Measurements from ENCODE around the gene DAZAP2.
"Not testable (repeated sequence)": the region's sequence is repeated elsewhere in the genome, so short reads cannot be mapped to it uniquely, and the experiment has no call there.

DAZAP2 gene

GRCh38 chr12:51225234-51225633, 13.4 kb upstream of the DAZAP2 start:
- H3K23ac ChIP-seq (ENCODE audit: low read depth, low read length, poor library complexity), result no peak overlapping the region
- H3K27me3 ChIP-seq (ENCODE audit: control insufficient read depth in 3 of 3, insufficient read depth in 3 of 3, low read depth in 1 of 3, low read length in 3 of 3), result no peaks in the 10 kb centered on the region
- H3K4me3 ChIP-seq (ENCODE audit: low read length in 2 of 2), result no peak overlapping the region
- H3K79me1 ChIP-seq (ENCODE audit: low read depth, low read length), result no peaks in the 10 kb centered on the region
- H3K27ac ChIP-seq (replicated peaks; ENCODE audit: low read length), result no peak overlapping the region
- no peak for DNase-seq (ENCODE audit: low spot score)
- H3K9ac ChIP-seq (ENCODE audit: low read depth, low read length, poor library complexity), result no peak overlapping the region
- H2BK15ac ChIP-seq (ENCODE audit: low read length), result no peak overlapping the region
- peaks cover 0 to 8% of the 10 kb centered on the region in 2 donors for H3K4me1 ChIP-seq (ENCODE audit: control insufficient read depth in 2 of 2, insufficient read depth in 1 of 2, low read depth in 1 of 2, low read length in 2 of 2)
- H2AK5ac ChIP-seq (ENCODE audit: low read depth, low read length), result no peak overlapping the region
- H3K9me3 ChIP-seq (replicated peaks in 1 of 2; ENCODE audit: control insufficient read depth in 2 of 2, insufficient read depth in 1 of 2, low read depth in 1 of 2, low read length in 2 of 2), result no peaks in the 10 kb centered on the region
- H3K4ac ChIP-seq (ENCODE audit: low read length), result no peak overlapping the region
- no peak overlapping the region for H2BK5ac ChIP-seq (ENCODE audit: low read length)
- WGBS, 2 donors (ENCODE audit: extremely low coverage in 2 of 2, insufficient read length in 2 of 2, insufficient replicate concordance in 1 of 2), result no CpG with 5 or more reads among the region's 4 CpGs
- H2BK120ac ChIP-seq (ENCODE audit: low read depth, low read length), result no peak overlapping the region
- no peak overlapping the region for H3K14ac ChIP-seq (ENCODE audit: low read length)
- H4K8ac ChIP-seq (ENCODE audit: low read depth, low read length), result no peak overlapping the region
- no peak overlapping the region for H2BK12ac ChIP-seq (ENCODE audit: low read length)
- H4K91ac ChIP-seq (ENCODE audit: low read depth, low read length, poor library complexity), result no peak overlapping the region
- H3K36me3 ChIP-seq (replicated peaks in 1 of 2; ENCODE audit: control insufficient read depth in 2 of 2, insufficient read depth in 2 of 2, low read length in 2 of 2), result no peaks in the 10 kb centered on the region
- no peak overlapping the region for H3K18ac ChIP-seq (ENCODE audit: low read length)
- H2AFZ ChIP-seq (ENCODE audit: low read length), result no peak overlapping the region
- no peak overlapping the region for H3K4me2 ChIP-seq (ENCODE audit: insufficient read depth, low read length, poor library complexity, severe bottlenecking)

GRCh38 chr12:51225771-51226170, 12.9 kb upstream of the DAZAP2 start:
- Histone ChIP-seq H3K27me3 (ENCODE audit: control insufficient read depth in 3 of 3, insufficient read depth in 3 of 3, low read depth in 1 of 3, low read length in 3 of 3) (no peaks in the 10 kb centered on the region), H3K9me3 (replicated peaks in 1 of 2; ENCODE audit: control insufficient read depth in 2 of 2, insufficient read depth in 1 of 2, low read depth in 1 of 2, low read length in 2 of 2) (no peaks in the 10 kb centered on the region), H3K18ac (ENCODE audit: low read length) (no peak overlapping the region), H3K23ac (ENCODE audit: low read depth, low read length, poor library complexity) (no peak overlapping the region), H3K9ac (ENCODE audit: low read depth, low read length, poor library complexity) (no peak overlapping the region), H3K4me2 (ENCODE audit: insufficient read depth, low read length, poor library complexity, severe bottlenecking) (no peak overlapping the region), H4K8ac (ENCODE audit: low read depth, low read length) (no peak overlapping the region), H3K4ac (ENCODE audit: low read length) (no peak overlapping the region), H3K14ac (ENCODE audit: low read length) (no peak overlapping the region), H2BK120ac (ENCODE audit: low read depth, low read length) (no peak overlapping the region), H4K91ac (ENCODE audit: low read depth, low read length, poor library complexity) (no peak overlapping the region), H3K27ac (replicated peaks; ENCODE audit: low read length) (no peak overlapping the region), H2AFZ (ENCODE audit: low read length) (no peak overlapping the region), H2BK12ac (ENCODE audit: low read length) (no peak overlapping the region), H2BK15ac (ENCODE audit: low read length) (no peak overlapping the region), H3K36me3 (replicated peaks in 1 of 2; ENCODE audit: control insufficient read depth in 2 of 2, insufficient read depth in 2 of 2, low read length in 2 of 2) (no peaks in the 10 kb centered on the region), H3K4me3 (ENCODE audit: low read length in 2 of 2) (no peak overlapping the region), H3K4me1 (ENCODE audit: control insufficient read depth in 2 of 2, insufficient read depth in 1 of 2, low read depth in 1 of 2, low read length in 2 of 2) (peaks cover 0 to 8% of the 10 kb centered on the region in 2 donors), H2BK5ac (ENCODE audit: low read length) (no peak overlapping the region), H2AK5ac (ENCODE audit: low read depth, low read length) (no peak overlapping the region), H3K79me1 (ENCODE audit: low read depth, low read length) (no peaks in the 10 kb centered on the region)
- WGBS, 2 donors (ENCODE audit: extremely low coverage in 2 of 2, insufficient read length in 2 of 2, insufficient replicate concordance in 1 of 2), result no CpG with 5 or more reads among the region's 2 CpGs
- DNase-seq (ENCODE audit: low spot score), result no peak

- not testable (repeated sequence) for H3K18ac ChIP-seq (ENCODE audit: low read length); H3K9me3 ChIP-seq (replicated peaks in 1 of 2; ENCODE audit: control insufficient read depth in 2 of 2, insufficient read depth in 1 of 2, low read depth in 1 of 2, low read length in 2 of 2); H2BK12ac ChIP-seq (ENCODE audit: low read length); H4K91ac ChIP-seq (ENCODE audit: low read depth, low read length, poor library complexity); H3K4me1 ChIP-seq (ENCODE audit: control insufficient read depth in 2 of 2, insufficient read depth in 1 of 2, low read depth in 1 of 2, low read length in 2 of 2); DNase-seq (ENCODE audit: low spot score); H2AK5ac ChIP-seq (ENCODE audit: low read depth, low read length); H2BK15ac ChIP-seq (ENCODE audit: low read length); H3K79me1 ChIP-seq (ENCODE audit: low read depth, low read length); H2AFZ ChIP-seq (ENCODE audit: low read length); H2BK120ac ChIP-seq (ENCODE audit: low read depth, low read length); H3K9ac ChIP-seq (ENCODE audit: low read depth, low read length, poor library complexity); H3K4ac ChIP-seq (ENCODE audit: low read length); H3K27me3 ChIP-seq (ENCODE audit: control insufficient read depth in 3 of 3, insufficient read depth in 3 of 3, low read depth in 1 of 3, low read length in 3 of 3); H2BK5ac ChIP-seq (ENCODE audit: low read length); H4K8ac ChIP-seq (ENCODE audit: low read depth, low read length); H3K27ac ChIP-seq (replicated peaks; ENCODE audit: low read length); H3K4me3 ChIP-seq (ENCODE audit: low read length in 2 of 2); H3K4me2 ChIP-seq (ENCODE audit: insufficient read depth, low read length, poor library complexity, severe bottlenecking); H3K14ac ChIP-seq (ENCODE audit: low read length); H3K23ac ChIP-seq (ENCODE audit: low read depth, low read length, poor library complexity); H3K36me3 ChIP-seq (replicated peaks in 1 of 2; ENCODE audit: control insufficient read depth in 2 of 2, insufficient read depth in 2 of 2, low read length in 2 of 2)
- WGBS, 2 donors (ENCODE audit: extremely low coverage in 2 of 2, insufficient read length in 2 of 2, insufficient replicate concordance in 1 of 2), result no CpG with 5 or more reads among the region's 5 CpGs
Observed at GRCh38 chr12:51227112-51227511, 11.5 kb upstream of the DAZAP2 start.

- H3K9ac ChIP-seq (ENCODE audit: low read depth, low read length, poor library complexity), result no peak overlapping the region
- no peak overlapping the region for H3K18ac ChIP-seq (ENCODE audit: low read length)
- WGBS, 2 donors (ENCODE audit: extremely low coverage in 2 of 2, insufficient read length in 2 of 2, insufficient replicate concordance in 1 of 2), result no CpG with 5 or more reads among the region's 1 CpG
- H3K9me3 ChIP-seq (replicated peaks in 1 of 2; ENCODE audit: control insufficient read depth in 2 of 2, insufficient read depth in 1 of 2, low read depth in 1 of 2, low read length in 2 of 2), result no peaks in the 10 kb centered on the region
- no peak overlapping the region for H2BK12ac ChIP-seq (ENCODE audit: low read length)
- H2BK15ac ChIP-seq (ENCODE audit: low read length), result no peak overlapping the region
- no peaks in the 10 kb centered on the region for H3K27me3 ChIP-seq (ENCODE audit: control insufficient read depth in 3 of 3, insufficient read depth in 3 of 3, low read depth in 1 of 3, low read length in 3 of 3)
- no peak overlapping the region for H3K4ac ChIP-seq (ENCODE audit: low read length)
- H3K14ac ChIP-seq (ENCODE audit: low read length), result no peak overlapping the region
- no peaks in the 10 kb centered on the region for H3K79me1 ChIP-seq (ENCODE audit: low read depth, low read length)
- no peak overlapping the region for H2BK5ac ChIP-seq (ENCODE audit: low read length)
- no peak overlapping the region for H3K23ac ChIP-seq (ENCODE audit: low read depth, low read length, poor library complexity)
- no peak overlapping the region for H4K8ac ChIP-seq (ENCODE audit: low read depth, low read length)
- no peak for DNase-seq (ENCODE audit: low spot score)
- no peak overlapping the region for H2AFZ ChIP-seq (ENCODE audit: low read length)
- no peak overlapping the region for H3K4me2 ChIP-seq (ENCODE audit: insufficient read depth, low read length, poor library complexity, severe bottlenecking)
- no peak overlapping the region for H4K91ac ChIP-seq (ENCODE audit: low read depth, low read length, poor library complexity)
- H3K4me1 ChIP-seq (ENCODE audit: control insufficient read depth in 2 of 2, insufficient read depth in 1 of 2, low read depth in 1 of 2, low read length in 2 of 2), result peaks cover 0 to 8% of the 10 kb centered on the region in 2 donors
- H3K27ac ChIP-seq (replicated peaks; ENCODE audit: low read length), result no peak overlapping the region
- no peaks in the 10 kb centered on the region for H3K36me3 ChIP-seq (replicated peaks in 1 of 2; ENCODE audit: control insufficient read depth in 2 of 2, insufficient read depth in 2 of 2, low read length in 2 of 2)
- no peak overlapping the region for H3K4me3 ChIP-seq (ENCODE audit: low read length in 2 of 2)
- no peak overlapping the region for H2BK120ac ChIP-seq (ENCODE audit: low read depth, low read length)
- no peak overlapping the region for H2AK5ac ChIP-seq (ENCODE audit: low read depth, low read length)
Observed at GRCh38 chr12:51227962-51228361, 10.7 kb upstream of the DAZAP2 start.

All from neuronal stem cell (in vitro differentiated cells).